Erythroblast (primary cell): Measurements from ENCODE around the gene ARHGAP44.

Source experiments
- GATA1 ChIP-seq: IDR thresholded peaks from 2 replicates; pipeline ENCODE4 v1.6.1; 2011; ENCODE audit warnings: low read depth, mild to moderate bottlenecking, control low read depth, low read length, moderate library complexity
- POLR2A ChIP-seq: IDR thresholded peaks from 2 replicates; pipeline ENCODE4 v1.6.1; 2011; ENCODE audit warnings: mild to moderate bottlenecking, low read length

- TF ChIP-seq POLR2A (no peak), GATA1 (no peak)
Observed at GRCh38 chr17:12909046-12909445, 119.7 kb downstream of the ARHGAP44 start.
